H1 (cell line): Measurements from ENCODE around the gene CTDNEP1. TPM values are rescaled to one million over a fixed set of nuclear protein-coding genes. Genes with fewer than 3 reads are reported as not detected.

ENCODE experiments used
- CTCF ChIA-PET: fragments of 300-600 bp; sonication (Branson Sonifier 250); formaldehyde crosslinking; loops from one replicate; lab custom pipeline; 2021; ENCODE audit not compliant: partially characterized antibody; lab: Charles Lee
- POLR2A ChIA-PET: fragments of 300-600 bp; sonication (Branson Sonifier 250); formaldehyde crosslinking; loops from one replicate; lab custom pipeline; 2021; ENCODE audit warnings: inconsistent platforms; ENCODE audit not compliant: partially characterized antibody; lab: Charles Lee
- DNase-seq, 2 experiments: peaks; one replicate each; pipeline versions ENCODE4 v3.0.0 to v3.0.0-alpha.2; 2010 to 2022; ENCODE audit warnings: low spot score in 2 of 2, low read depth in 1 of 2, mixed read lengths in 1 of 2
- FAIRE-seq: peaks from 2 replicates; lab custom pipeline; 2011; peaks lifted over from hg19 to GRCh38; lab: Jason Lieb, UNC
- H2AFZ ChIP-seq: 2 replicates; pipeline ENCODE4 v1.8.1; 2012; ENCODE audit warnings: low read length, inconsistent platforms
- H2AK5ac ChIP-seq: 2 replicates; pipeline ENCODE4 v1.6.1; 2013; ENCODE audit warnings: low read depth, low read length
- H2BK120ac ChIP-seq: replicated peaks from 2 replicates; pipeline ENCODE3; 2013; ENCODE audit warnings: low read depth, low read length, inconsistent platforms
- H2BK12ac ChIP-seq: 2 replicates; pipeline ENCODE4 v1.6.1; 2013; ENCODE audit warnings: low read depth, low read length
- H2BK15ac ChIP-seq: 2 replicates; pipeline ENCODE4 v1.6.1; 2013; ENCODE audit warnings: low read length
- H2BK20ac ChIP-seq: 2 replicates; pipeline ENCODE4 v1.6.1; 2013; ENCODE audit warnings: low read length
- H2BK5ac ChIP-seq: 2 replicates; pipeline ENCODE4 v1.6.1; 2013; ENCODE audit warnings: low read depth, low read length
- H3K14ac ChIP-seq: 2 replicates; pipeline ENCODE4 v1.6.1; 2013; ENCODE audit warnings: inconsistent platforms; ENCODE audit not compliant: insufficient read length
- H3K18ac ChIP-seq: 2 replicates; pipeline ENCODE4 v1.6.1; 2013; ENCODE audit warnings: low read length; ENCODE audit errors: extremely low read depth
- H3K23ac ChIP-seq: 2 replicates; pipeline ENCODE4 v1.6.1; 2013; ENCODE audit warnings: inconsistent platforms; ENCODE audit not compliant: insufficient read length
- H3K23me2 ChIP-seq: 2 replicates; pipeline ENCODE4 v1.6.1; 2013; ENCODE audit warnings: low read depth, low read length
- H3K27ac ChIP-seq: 2 replicates; pipeline ENCODE4 v1.6.1; 2011; ENCODE audit warnings: low read depth, low read length, inconsistent platforms
- H3K27me3 ChIP-seq, 4 experiments: replicated peaks in 1 of 4; 1 replicate in 1 of 4; 2 replicates in 3 of 4; pipeline versions ENCODE4 v1.6.1 to v1.8.1; 2011 to 2013; ENCODE audit warnings: low read length in 3 of 4, mild to moderate bottlenecking in 3 of 4, inconsistent platforms in 2 of 4, mixed read lengths in 2 of 4, moderate library complexity in 1 of 4; ENCODE audit not compliant: control insufficient read depth in 3 of 4, insufficient read depth in 3 of 4; ENCODE audit errors: extremely low read depth in 1 of 4
- H3K36me3 ChIP-seq, 4 experiments: 2 replicates each; pipeline versions ENCODE4 v1.6.1 to v1.8.1; 2011 to 2013; ENCODE audit warnings: mild to moderate bottlenecking in 4 of 4, low read length in 3 of 4, moderate library complexity in 2 of 4, control low read depth in 1 of 4, inconsistent platforms in 1 of 4; ENCODE audit not compliant: insufficient read depth in 4 of 4, control insufficient read depth in 2 of 4
- H3K4ac ChIP-seq: replicated peaks from 2 replicates; pipeline ENCODE3; 2013; ENCODE audit warnings: low read length, low read depth, mixed read lengths, inconsistent platforms; ENCODE audit not compliant: insufficient read length
- H3K4me1 ChIP-seq, 4 experiments: replicated peaks in 1 of 4; 1 replicate in 1 of 4; 2 replicates in 3 of 4; pipeline versions ENCODE4 v1.6.1 to v1.8.1; 2011 to 2013; ENCODE audit warnings: low read length in 3 of 4, inconsistent platforms in 2 of 4, mixed read lengths in 1 of 4; ENCODE audit not compliant: insufficient read depth in 4 of 4, control insufficient read depth in 3 of 4
- H3K4me2 ChIP-seq, 2 experiments: 2 replicates each; pipeline versions ENCODE4 v1.6.1 to v1.8.1; 2011 to 2013; ENCODE audit warnings: low read depth in 2 of 2, low read length in 2 of 2, control low read depth in 1 of 2, inconsistent platforms in 1 of 2, mild to moderate bottlenecking in 1 of 2; ENCODE audit not compliant: insufficient read depth in 1 of 2
- H3K4me3 ChIP-seq, 4 experiments: fragments of 200-600, 300-600 bp in 1 of 4; sonication (generic), shearing (Covaris generic), sonication (Bioruptor Twin) in 1 of 4; 2 replicates each; pipeline versions ENCODE4 v1.5.1 to v1.8.1; 2011 to 2016; ENCODE audit warnings: low read length in 4 of 4, low read depth in 3 of 4, control low read depth in 2 of 4, inconsistent platforms in 2 of 4, mild to moderate bottlenecking in 2 of 4, mixed read lengths in 1 of 4, moderate library complexity in 1 of 4; ENCODE audit not compliant: insufficient read depth in 2 of 4; ENCODE audit errors: extremely low read depth in 1 of 4
- H3K56ac ChIP-seq: replicated peaks from 2 replicates; pipeline ENCODE3; 2013; ENCODE audit warnings: low read depth, mild to moderate bottlenecking, mixed read lengths, low read length, inconsistent platforms; ENCODE audit not compliant: insufficient read length
- H3K79me1 ChIP-seq: 2 replicates; pipeline ENCODE4 v1.6.1; 2013; ENCODE audit warnings: low read depth, low read length, control low read depth
- H3K79me2 ChIP-seq, 2 experiments: 2 replicates each; pipeline versions ENCODE4 v1.6.1 to v1.8.1; 2012 to 2013; ENCODE audit warnings: low read length in 2 of 2, mild to moderate bottlenecking in 2 of 2, inconsistent platforms in 1 of 2; ENCODE audit not compliant: insufficient read depth in 2 of 2, control insufficient read depth in 1 of 2
- H3K9ac ChIP-seq, 4 experiments: replicated peaks in 1 of 4; 1 replicate in 1 of 4; 2 replicates in 3 of 4; pipeline versions ENCODE4 v1.6.1 to v1.8.1; 2011 to 2013; ENCODE audit warnings: low read depth in 3 of 4, low read length in 3 of 4, control low read depth in 2 of 4, mild to moderate bottlenecking in 2 of 4, moderate library complexity in 2 of 4, inconsistent platforms in 1 of 4; ENCODE audit errors: extremely low read depth in 1 of 4
- H3K9me3 ChIP-seq, 2 experiments: 2 replicates each; pipeline versions ENCODE4 v1.6.1 to v1.8.1; 2012 to 2013; ENCODE audit warnings: mild to moderate bottlenecking in 2 of 2, moderate library complexity in 2 of 2, control low read depth in 1 of 2, inconsistent platforms in 1 of 2, low read depth in 1 of 2, low read length in 1 of 2, mixed read lengths in 1 of 2; ENCODE audit not compliant: insufficient read depth in 2 of 2
- H4K20me1 ChIP-seq, 2 experiments: replicated peaks in 1 of 2; 2 replicates each; pipeline versions ENCODE3 to v1.8.1; 2011 to 2013; ENCODE audit warnings: inconsistent platforms in 2 of 2, low read length in 2 of 2, mild to moderate bottlenecking in 1 of 2; ENCODE audit not compliant: insufficient read depth in 2 of 2, control insufficient read depth in 1 of 2
- H4K5ac ChIP-seq: 2 replicates; pipeline ENCODE4 v1.6.1; 2013; ENCODE audit warnings: low read length, low read depth, mixed read lengths, inconsistent platforms; ENCODE audit not compliant: insufficient read length
- H4K8ac ChIP-seq: 2 replicates; pipeline ENCODE4 v1.8.0; 2013; ENCODE audit warnings: mild to moderate bottlenecking, moderate library complexity, low read length, inconsistent platforms; ENCODE audit not compliant: insufficient read depth; ENCODE audit errors: extremely low read depth
- H4K91ac ChIP-seq: replicated peaks from 2 replicates; pipeline ENCODE3; 2013; ENCODE audit warnings: low read length, mixed read lengths, inconsistent platforms; ENCODE audit not compliant: insufficient read length
- CBX8 ChIP-seq: fragments of 300-800, 300-1000 bp; sonication (generic); IDR thresholded peaks from 2 replicates; pipeline ENCODE4 v1.7.1; 2016; ENCODE audit warnings: low read depth, low read length, borderline replicate concordance
- CHD2 ChIP-seq: IDR thresholded peaks from 2 replicates; pipeline ENCODE4 v1.6.1; 2012; ENCODE audit warnings: low read length, improper control_type of control experiment
- EZH2 ChIP-seq: fragments of 200-600 bp; sonication (generic); IDR thresholded peaks from 2 replicates; pipeline ENCODE4 v1.7.1; 2012; ENCODE audit warnings: low read depth, mild to moderate bottlenecking, moderate library complexity, low read length, inconsistent platforms; ENCODE audit not compliant: severe bottlenecking
- FOSL1 ChIP-seq: IDR thresholded peaks from 2 replicates; pipeline ENCODE4 v1.6.1; 2011; ENCODE audit warnings: mild to moderate bottlenecking, low read depth, low read length, moderate library complexity; ENCODE audit not compliant: insufficient read depth
- GTF2F1 ChIP-seq: IDR thresholded peaks from 2 replicates; pipeline ENCODE4 v1.6.1; 2012; ENCODE audit warnings: low read depth, low read length, improper control_type of control experiment, borderline replicate concordance
- JUN ChIP-seq: IDR thresholded peaks from 2 replicates; pipeline ENCODE4 v1.6.1; 2011; ENCODE audit warnings: low read depth, mild to moderate bottlenecking, improper control_type of control experiment, low read length
- MAFK ChIP-seq: IDR thresholded peaks from 2 replicates; pipeline ENCODE4 v1.6.1; 2012; ENCODE audit warnings: low read depth, mild to moderate bottlenecking, improper control_type of control experiment, low read length
- PHF8 ChIP-seq: fragments of 200-600 bp; sonication (generic); conservative IDR thresholded peaks from 2 replicates; pipeline ENCODE4 v1.7.1; 2012; ENCODE audit warnings: low read depth, mild to moderate bottlenecking, inconsistent platforms, low read length, moderate library complexity
- POLR2AphosphoS5 ChIP-seq: IDR thresholded peaks from 2 replicates; pipeline ENCODE4 v1.6.1; 2011; ENCODE audit warnings: low read depth, low read length
- SIRT6 ChIP-seq: IDR thresholded peaks from one replicate; pipeline ENCODE4 v1.7.1; 2012; ENCODE audit warnings: low read length, inconsistent platforms
- SIX5 ChIP-seq: IDR thresholded peaks from 2 replicates; pipeline ENCODE4 v1.6.1; 2011; ENCODE audit warnings: mild to moderate bottlenecking, low read depth, low read length
- SP4 ChIP-seq: IDR thresholded peaks from 2 replicates; pipeline ENCODE4 v1.6.1; 2012; ENCODE audit warnings: low read length, inconsistent platforms
- TCF12 ChIP-seq: IDR thresholded peaks from 2 replicates; pipeline ENCODE4 v1.6.1; 2011; ENCODE audit warnings: low read depth, mild to moderate bottlenecking, low read length
- TEAD4 ChIP-seq: IDR thresholded peaks from 2 replicates; pipeline ENCODE4 v1.6.1; 2012; ENCODE audit warnings: low read depth, low read length, inconsistent platforms, mixed read lengths
- ZNF274 ChIP-seq: IDR thresholded peaks from 2 replicates; pipeline ENCODE4 v1.7.0; 2012; ENCODE audit warnings: low read length, borderline replicate concordance; ENCODE audit errors: extremely low read depth
- WGBS, 2 experiments: shearing (Covaris generic) in 1 of 2; methylation state at CpG; one replicate each; pipeline versions ENCODE4 v1.1.6 to v1.1.7; 2013 to 2015; ENCODE audit warnings: low lambda C conversion rate in 2 of 2, mixed read lengths in 2 of 2, inconsistent platforms in 1 of 2, low coverage in 1 of 2, missing lambda C conversion rate in 1 of 2; ENCODE audit not compliant: insufficient replicate concordance in 2 of 2, insufficient coverage in 1 of 2, insufficient read length in 1 of 2; ENCODE audit errors: extremely low coverage in 1 of 2, missing lambda C conversion rate in 1 of 2; 5-methylcytosine and 5-hydroxymethylcytosine counted together
- polyA plus RNA-seq, 7 experiments: library from polyadenylated mRNA; depleted of rRNA in 3 of 7; stranded (reverse) in 5 of 7; unstranded in 2 of 7; fragments of >200 nt in 5 of 7; fragments of 200-250 nt in 2 of 7; gene quantifications; 1 replicate in 5 of 7; 2 replicates in 1 of 7; 4 replicates in 1 of 7; pipeline versions ENCODE4 v1.2.1 to v1.2.3, GENCODE V29; 2011 to 2013; ENCODE audit warnings: missing spikeins in 2 of 7, mixed read lengths in 2 of 7
- total RNA-seq: library from RNA; stranded (reverse); fragmentation: NEBNext Ultra II Directional; extraction: Animal tissue kit (Norgen Biotek cat#: 25700); gene quantifications from 2 replicates; pipeline ENCODE4 v1.2.1, GENCODE V29; 2021

CTDNEP1 gene
- total and polyA plus RNA-seq, 2 of the 8 experiments (the other 6 are each of a cell fraction or from before 2014, with no cell fraction given) = 114 to 123 TPM

DNA sequence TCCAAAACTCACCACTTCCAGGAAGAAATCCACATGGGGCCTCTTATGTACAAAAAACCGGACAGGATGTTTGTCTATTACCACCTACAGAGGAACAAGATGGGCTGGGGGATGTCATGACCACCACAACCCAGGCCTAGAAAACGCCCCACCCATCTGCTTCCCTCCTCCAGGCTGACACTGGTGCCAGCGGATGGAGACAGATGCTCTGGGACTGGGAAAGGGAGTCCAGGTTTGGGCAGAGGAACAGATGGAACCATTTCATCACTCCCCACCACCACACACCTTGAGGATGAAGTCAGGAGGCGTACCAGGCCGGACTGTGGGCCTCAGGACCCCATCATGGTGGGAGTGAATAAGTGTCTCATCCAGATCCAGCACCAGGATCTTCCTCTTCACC is 4.8 kb downstream of the CTDNEP1 start:
- Histone ChIP-seq H3K4me3 (no peak overlapping the region), H3K9me3 (no peaks in the 10 kb centered on the region), H2BK5ac (no peak overlapping the region; the same call in 1 of the 2 replicates), H3K79me1 (peaks cover 14% of the 10 kb centered on the region), H3K27me3 (no peaks in the 10 kb centered on the region), H4K20me1 (peaks cover 6 to 9% of the 10 kb centered on the region in 2 experiments), H3K23me2 (peaks cover 17% of the 10 kb centered on the region), H3K4me1 (peaks cover 3 to 12% (median 5%) of the 10 kb centered on the region in 4 experiments), H4K5ac (no peak overlapping the region), H3K56ac (no peak overlapping the region), H2BK120ac (no peak overlapping the region), H2AK5ac (no peak overlapping the region), H3K18ac (no peak overlapping the region), H3K4ac (no peak overlapping the region), H3K4me2 (no peak overlapping the region), H2BK12ac (no peak overlapping the region), H4K91ac (no peak overlapping the region), H3K79me2 (peaks cover 23 to 44% of the 10 kb centered on the region in 2 experiments), H4K8ac (no peak overlapping the region; the same call in 1 of the 2 replicates), H2BK15ac (no peak overlapping the region), H2AFZ (no peak overlapping the region), H3K36me3 (peaks cover 9 to 28% (median 22%) of the 10 kb centered on the region in 4 experiments; a peak in 6 of 8 replicates), H3K27ac (no peak overlapping the region), H3K9ac (no peak overlapping the region; a peak in 1 of 7 replicates), H3K23ac (no peak overlapping the region), H2BK20ac (no peak overlapping the region), H3K14ac (no peak overlapping the region)
- WGBS, 2 experiments = 87% methylated on average over 5 of the region's 5 CpGs; no CpG with 5 or more reads in 1 of the 2 experiments
- ChIA-PET CTCF (no interaction called here), POLR2A (interaction anchor here (8.3 to 19.7 kb wide), 3 partner anchors 9 to 24 kb away, joined by 121 to 386 read pairs (median 161); partner anchors contain the start of genes ACADVL, DLG4, DVL2 and GABARAP)
- FAIRE-seq (no peak), DNase-seq (no peak)
- TF ChIP-seq TCF12 (no peak), FOSL1 (no peak), CHD2 (no peak), CBX8 (no peak), POLR2AphosphoS5 (no peak), SP4 (no peak), EZH2 (no peak), TEAD4 (no peak), SIX5 (no peak), GTF2F1 (no peak), SIRT6 (no peak), JUN (no peak), MAFK (no peak), PHF8 (no peak), ZNF274 (no peak)
